HepG2 (cell line): ENCODE results near the gene LTA. TPM values are rescaled to one million over a fixed set of nuclear protein-coding genes. Genes with fewer than 3 reads are reported as not detected.

Experiments used
- ARNTL ChIP-seq: sonication (generic); formaldehyde crosslinking; IDR thresholded peaks from 2 replicates; pipeline ENCODE4 v1.4.0; 2020; ENCODE audit warnings: mild to moderate bottlenecking, missing genetic modification reagents
- ATAD3A ChIP-seq: sonication (generic); formaldehyde crosslinking; IDR thresholded peaks from 2 replicates; pipeline ENCODE4 v1.4.0; 2020; ENCODE audit warnings: missing genetic modification reagents
- CHD4 ChIP-seq: fragments of 200-600 bp; sonication (generic); IDR thresholded peaks from 2 replicates; pipeline ENCODE4 v1.7.0; 2017; ENCODE audit warnings: mild to moderate bottlenecking, low read length, borderline replicate concordance
- HIVEP1 ChIP-seq: sonication (generic); formaldehyde crosslinking; IDR thresholded peaks from 2 replicates; pipeline ENCODE4 v1.4.0; 2020; ENCODE audit warnings: mild to moderate bottlenecking, missing genetic modification reagents
- HMG20A ChIP-seq: IDR thresholded peaks from 2 replicates; pipeline ENCODE4 v1.6.1; 2016; ENCODE audit warnings: borderline replicate concordance
- HMGXB4 ChIP-seq, 2 experiments: sonication (generic) in 1 of 2; formaldehyde crosslinking in 1 of 2; IDR thresholded peaks; 2 replicates each; pipeline versions ENCODE4 v1.4.0 to v1.6.1; 2018 to 2020; ENCODE audit warnings: missing genetic modification reagents in 2 of 2, borderline replicate concordance in 1 of 2, low read depth in 1 of 2, mild to moderate bottlenecking in 1 of 2, missing biosample characterization in 1 of 2
- HNRNPH1 ChIP-seq: fragments of 200-400 bp; formaldehyde crosslinking; optimal IDR thresholded peaks from 2 replicates; pipeline ENCODE3; 2017; ENCODE audit warnings: mild to moderate bottlenecking, low read depth, low read length
- KDM5A ChIP-seq: fragments of 200-600 bp; sonication (generic); IDR thresholded peaks from 2 replicates; pipeline ENCODE4 v1.7.0; 2018; ENCODE audit warnings: antibody characterized with exemption, mild to moderate bottlenecking, low read length, borderline replicate concordance
- MIER3 ChIP-seq: IDR thresholded peaks from 2 replicates; pipeline ENCODE4 v1.6.1; 2016; ENCODE audit warnings: missing compliant biosample characterization, borderline replicate concordance
- MLLT10 ChIP-seq: sonication (generic); formaldehyde crosslinking; IDR thresholded peaks from 2 replicates; pipeline ENCODE4 v1.4.0; 2020; ENCODE audit warnings: missing genetic modification reagents
- NBN ChIP-seq: fragments of 450-650 bp; conservative IDR thresholded peaks from 2 replicates; pipeline ENCODE4 v1.6.1; 2017
- RAD51 ChIP-seq: fragments of 450-650 bp; IDR thresholded peaks from 2 replicates; pipeline ENCODE4 v1.6.1; 2016; ENCODE audit warnings: borderline replicate concordance
- RBFOX2 ChIP-seq: fragments of 200-400 bp; formaldehyde crosslinking; IDR thresholded peaks from 2 replicates; pipeline ENCODE4 v1.6.1; 2017; ENCODE audit warnings: low read depth, mild to moderate bottlenecking, low read length
- REL ChIP-seq: sonication (generic); formaldehyde crosslinking; conservative IDR thresholded peaks from 2 replicates; pipeline ENCODE4 v1.8.0; 2022; ENCODE audit warnings: mild to moderate bottlenecking, missing genetic modification reagents, moderate library complexity
- SNAI1 ChIP-seq: sonication (generic); formaldehyde crosslinking; IDR thresholded peaks from 2 replicates; pipeline ENCODE4 v1.5.0; 2020; ENCODE audit warnings: mild to moderate bottlenecking, missing genetic modification reagents, borderline replicate concordance
- SNAPC2 ChIP-seq: sonication (generic); formaldehyde crosslinking; IDR thresholded peaks from 2 replicates; pipeline ENCODE4 v1.8.1; 2022; ENCODE audit warnings: mild to moderate bottlenecking, missing genetic modification reagents
- SP5 ChIP-seq: IDR thresholded peaks from 2 replicates; pipeline ENCODE4 v1.6.1; 2016; ENCODE audit warnings: low read depth, borderline replicate concordance
- TBP ChIP-seq: sonication (generic); formaldehyde crosslinking; IDR thresholded peaks from 2 replicates; pipeline ENCODE4 v1.5.0; 2020; ENCODE audit warnings: missing genetic modification reagents
- TEAD3 ChIP-seq: optimal IDR thresholded peaks from 2 replicates; pipeline ENCODE3; 2016; ENCODE audit warnings: borderline replicate concordance
- WIZ ChIP-seq: sonication (generic); formaldehyde crosslinking; IDR thresholded peaks from 2 replicates; pipeline ENCODE4 v1.5.1; 2020; ENCODE audit warnings: mild to moderate bottlenecking, missing genetic modification reagents
- ZBTB7A ChIP-seq: sonication (generic); formaldehyde crosslinking; IDR thresholded peaks from 2 replicates; pipeline ENCODE4 v1.8.0; 2022; ENCODE audit warnings: mild to moderate bottlenecking, missing genetic modification reagents
- ZFP36L2 ChIP-seq: sonication (generic); formaldehyde crosslinking; IDR thresholded peaks from 2 replicates; pipeline ENCODE4 v1.4.0; 2020; ENCODE audit warnings: missing genetic modification reagents
- ZNF24 ChIP-seq: fragments of 450-650 bp; IDR thresholded peaks from 2 replicates; pipeline ENCODE4 v1.6.1; 2017; ENCODE audit warnings: antibody characterized with exemption, mild to moderate bottlenecking
- ZNF343 ChIP-seq: sonication (generic); formaldehyde crosslinking; IDR thresholded peaks from 2 replicates; pipeline ENCODE4 v1.4.0; 2020; ENCODE audit warnings: mild to moderate bottlenecking, missing genetic modification reagents
- ZNF713 ChIP-seq: sonication (generic); formaldehyde crosslinking; IDR thresholded peaks from 2 replicates; pipeline ENCODE4 v1.4.0; 2020; ENCODE audit warnings: mild to moderate bottlenecking, missing genetic modification reagents
- polyA plus RNA-seq, 8 experiments: library from polyadenylated mRNA; depleted of rRNA in 3 of 8; stranded (reverse) in 7 of 8; unstranded in 1 of 8; fragments of >200 nt; fragmentation: Illumina TruSeq in 4 of 8; extraction: Trizol in 4 of 8; gene quantifications; 2 replicates each; pipeline versions ENCODE4 v1.2.1 to v1.2.3, GENCODE V29; 2011 to 2016; ENCODE audit warnings: low read depth in 4 of 8, missing spikeins in 1 of 8, mixed read lengths in 1 of 8; ENCODE audit not compliant: insufficient read depth in 1 of 8
- total RNA-seq, 5 experiments: library from RNA; depleted of rRNA; stranded (reverse); fragments of >200 nt; fragmentation: Illumina TruSeq; extraction: Trizol; gene quantifications; 2 replicates each; pipeline ENCODE4 v1.2.3, GENCODE V29; 2016; ENCODE audit warnings: low read depth in 1 of 5
- TF ChIP-seq, protein P1 (sequence below): sonication (generic); formaldehyde crosslinking; IDR thresholded peaks from 2 replicates; pipeline ENCODE4 v1.5.0; 2020; ENCODE audit warnings: mild to moderate bottlenecking, missing genetic modification reagents

LTA gene
- total and polyA plus RNA-seq, 2 of the 13 experiments (the other 11 are each of a cell fraction or from before 2014, with no cell fraction given): 0.09 TPM; not detected in 1

DNA sequence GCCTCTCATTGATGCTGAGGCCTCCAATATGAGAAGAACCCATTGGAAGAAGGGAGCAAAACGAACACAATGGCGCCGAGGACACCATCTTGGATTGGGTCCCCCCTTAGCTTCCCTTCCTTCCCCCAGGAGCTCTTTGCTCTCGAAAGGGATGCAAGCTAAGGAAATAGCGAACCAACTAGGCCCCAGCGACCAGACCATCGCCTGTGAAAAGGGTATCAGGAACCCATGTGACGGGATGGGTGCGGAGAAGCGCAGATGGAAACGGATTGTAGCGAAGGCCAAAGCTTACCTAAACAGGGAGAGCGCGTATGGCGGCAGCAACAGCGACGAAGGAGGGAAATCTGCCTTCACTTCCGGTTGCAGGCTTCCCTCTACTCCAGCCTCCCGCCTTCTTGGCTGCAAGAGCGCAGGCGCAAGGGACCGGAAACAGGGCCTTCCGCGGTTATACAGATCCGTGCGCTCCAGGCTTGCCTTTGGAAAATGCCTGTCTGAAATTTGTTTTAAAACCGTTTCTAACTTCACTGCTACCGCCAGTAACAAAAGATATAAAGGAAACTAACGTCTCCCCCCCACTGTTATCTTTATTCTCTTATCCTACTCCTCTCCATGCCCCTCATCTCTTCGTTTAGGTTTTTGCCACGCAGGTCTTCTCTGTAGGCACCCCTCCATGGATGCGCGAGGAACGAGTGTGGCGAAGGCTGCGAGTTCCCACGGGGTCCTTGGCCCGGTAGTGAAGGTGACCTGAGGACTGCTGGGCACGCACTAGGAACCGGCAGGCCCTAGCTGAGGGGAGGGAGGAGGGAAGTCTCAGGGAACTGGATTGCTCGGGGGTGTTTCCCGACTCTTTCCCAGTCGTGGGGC, 30.2 kb upstream of the LTA start, which contains the start of gene DDX39B (continued):
- no peak for TF ChIP-seq MLLT10 (CRISPR knock-in tag)
- no peak; the same call in 1 of the 2 replicates for TF ChIP-seq MIER3 (CRISPR knock-in tag)
- peak; percentile 78 for TF ChIP-seq RBFOX2
- peak; percentile 44; the same call in 1 of the 2 replicates for TF ChIP-seq SP5 (CRISPR knock-in tag)
- 0 out of 2 replicates have a peak, but pooled peaks have one; percentile 42 for TF ChIP-seq ARNTL
- TF ChIP-seq CHD4: no peak
- peak; percentile 66 for TF ChIP-seq TEAD3
- 0 out of 2 replicates have a peak, but pooled peaks have one; percentile 25 for TF ChIP-seq HMG20A (CRISPR knock-in tag)
- TF ChIP-seq ZNF713 (CRISPR knock-in tag): peak; percentile 97; the same call in 1 of the 2 replicates
- TF ChIP-seq ZFP36L2 (CRISPR knock-in tag): no peak
- peak; percentile 87 for TF ChIP-seq KDM5A
- no peak for TF ChIP-seq SNAPC2
- peak; percentile 80 for TF ChIP-seq HIVEP1 (CRISPR knock-in tag)
- TF ChIP-seq ZBTB7A (CRISPR knock-in tag): peak; percentile 83; the same call in 1 of the 2 replicates
- peak; percentile 83 for TF ChIP-seq SNAI1
- peak; percentile 48 for TF ChIP-seq ZNF24
- no peak for TF ChIP-seq ATAD3A
- TF ChIP-seq TBP (CRISPR knock-in tag): no peak
- peak; percentile 92 for TF ChIP-seq ZNF343
- TF ChIP-seq REL (CRISPR knock-in tag): peak; percentile 69; the same call in 1 of the 2 replicates
- 0 out of 2 replicates have a peak, but pooled peaks have one; percentile 67 for TF ChIP-seq WIZ
- no peak for TF ChIP-seq HNRNPH1
- no peak for TF ChIP-seq RAD51
- no peak for TF ChIP-seq NBN
- TF ChIP-seq, protein P1, sequence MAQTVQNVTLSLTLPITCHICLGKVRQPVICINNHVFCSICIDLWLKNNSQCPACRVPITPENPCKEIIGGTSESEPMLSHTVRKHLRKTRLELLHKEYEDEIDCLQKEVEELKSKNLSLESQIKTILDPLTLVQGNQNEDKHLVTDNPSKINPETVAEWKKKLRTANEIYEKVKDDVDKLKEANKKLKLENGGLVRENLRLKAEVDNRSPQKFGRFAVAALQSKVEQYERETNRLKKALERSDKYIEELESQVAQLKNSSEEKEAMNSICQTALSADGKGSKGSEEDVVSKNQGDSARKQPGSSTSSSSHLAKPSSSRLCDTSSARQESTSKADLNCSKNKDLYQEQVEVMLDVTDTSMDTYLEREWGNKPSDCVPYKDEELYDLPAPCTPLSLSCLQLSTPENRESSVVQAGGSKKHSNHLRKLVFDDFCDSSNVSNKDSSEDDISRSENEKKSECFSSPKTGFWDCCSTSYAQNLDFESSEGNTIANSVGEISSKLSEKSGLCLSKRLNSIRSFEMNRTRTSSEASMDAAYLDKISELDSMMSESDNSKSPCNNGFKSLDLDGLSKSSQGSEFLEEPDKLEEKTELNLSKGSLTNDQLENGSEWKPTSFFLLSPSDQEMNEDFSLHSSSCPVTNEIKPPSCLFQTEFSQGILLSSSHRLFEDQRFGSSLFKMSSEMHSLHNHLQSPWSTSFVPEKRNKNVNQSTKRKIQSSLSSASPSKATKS (CRISPR knock-in tag): 0 out of 2 replicates have a peak, but pooled peaks have one; percentile 82
- peak; percentile 95 to 96 for TF ChIP-seq HMGXB4 (CRISPR knock-in tag; IDR thresholded peaks at IDR 0.05; ENCODE audit: borderline replicate concordance in 1 of 2, low read depth in 1 of 2)
